BE2C (cell line): ENCODE measurements around the gene HIF1AN.
"Not testable (repeated sequence)": the region's sequence is repeated elsewhere in the genome, so short reads cannot be mapped to it uniquely, and the experiment has no call there.

ENCODE experiments used
- DNase-seq: peaks from one replicate; pipeline ENCODE4 v3.0.0-alpha.2; 2020
- H3K27me3 ChIP-seq: fragments of 250-450 bp; sonication (Bioruptor Pico); 2 replicates; pipeline ENCODE4 v1.5.1; 2020; ENCODE audit warnings: mild to moderate bottlenecking
- H3K36me3 ChIP-seq: fragments of 250-450 bp; sonication (Bioruptor Pico); 2 replicates; pipeline ENCODE4 v1.5.1; 2020; ENCODE audit warnings: mild to moderate bottlenecking
- H3K4me1 ChIP-seq: fragments of 250-450 bp; sonication (Bioruptor Pico); 2 replicates; pipeline ENCODE4 v1.5.1; 2020
- H3K4me3 ChIP-seq: 2 replicates; pipeline ENCODE4 v1.5.1; 2011; ENCODE audit warnings: low read depth, low read length
- H3K9me3 ChIP-seq: fragments of 250-450 bp; sonication (Bioruptor Pico); 2 replicates; pipeline ENCODE4 v1.5.1; 2020
- CTCF ChIP-seq: IDR thresholded peaks from 2 replicates; pipeline ENCODE4 v1.5.1; 2012; ENCODE audit warnings: mild to moderate bottlenecking, low read depth, low read length

HIF1AN gene

GRCh38 chr10:100569687-100570481 lies 34.1 kb downstream of the HIF1AN start:
- Histone ChIP-seq H3K4me3 (no peak overlapping the region), H3K9me3 (no peaks in the 10 kb centered on the region), H3K36me3 (no peaks in the 10 kb centered on the region), H3K27me3 (no peaks in the 10 kb centered on the region; the same call in 1 of the 2 replicates), H3K4me1 (no peaks in the 10 kb centered on the region)
- TF ChIP-seq CTCF, result no peak
- DNase-seq, result no peak

GRCh38 chr10:100570506-100570905 lies 34.8 kb downstream of the HIF1AN start:
- no peak for DNase-seq
- no peaks in the 10 kb centered on the region; the same call in 1 of the 2 replicates for H3K27me3 ChIP-seq
- H3K4me3 ChIP-seq, result no peak overlapping the region
- no peaks in the 10 kb centered on the region for H3K36me3 ChIP-seq
- H3K9me3 ChIP-seq, result no peaks in the 10 kb centered on the region
- no peaks in the 10 kb centered on the region for H3K4me1 ChIP-seq
- no peak for TF ChIP-seq CTCF

- Histone ChIP-seq H3K27me3 (no peaks in the 10 kb centered on the region; the same call in 1 of the 2 replicates), H3K9me3 (no peaks in the 10 kb centered on the region), H3K4me3 (no peak overlapping the region)
Measured at GRCh38 chr10:100571084-100571856, 35.5 kb downstream of the HIF1AN start.

GRCh38 chr10:100575146-100575545 lies 39.4 kb downstream of the HIF1AN start:
- H3K9me3 ChIP-seq, DNase-seq, H3K27me3 ChIP-seq, H3K36me3 ChIP-seq, H3K4me1 ChIP-seq, H3K4me3 ChIP-seq: not testable (repeated sequence)

More at GRCh38 chr10:100571084-100571856, 35.5 kb downstream of the HIF1AN start:
- H3K4me1 ChIP-seq, result no peaks in the 10 kb centered on the region
- no peaks in the 10 kb centered on the region for H3K36me3 ChIP-seq
- no peak for DNase-seq
- TF ChIP-seq CTCF, result no peak

GRCh38 chr10:100575585-100576281 lies 40.0 kb downstream of the HIF1AN start:
- Histone ChIP-seq H3K4me1 (no peaks in the 10 kb centered on the region), H3K4me3 (no peak overlapping the region), H3K27me3 (peaks cover 10% of the 10 kb centered on the region), H3K36me3 (no peaks in the 10 kb centered on the region), H3K9me3 (no peaks in the 10 kb centered on the region)
- DNase-seq, result no peak
- no peak for TF ChIP-seq CTCF

GRCh38 chr10:100576282-100576635 lies 40.5 kb downstream of the HIF1AN start:
- DNase-seq, result no peak
- H3K27me3 ChIP-seq, result peaks cover 10% of the 10 kb centered on the region

More at GRCh38 chr10:100576282-100576635, 40.5 kb downstream of the HIF1AN start:
- no peak for TF ChIP-seq CTCF
- Histone ChIP-seq H3K9me3 (no peaks in the 10 kb centered on the region), H3K4me3 (no peak overlapping the region), H3K4me1 (no peaks in the 10 kb centered on the region), H3K36me3 (no peaks in the 10 kb centered on the region)
